ENCODE measurements around the gene PMPCA. TPM values are rescaled to one million over a fixed set of nuclear protein-coding genes. Genes with fewer than 3 reads are reported as not detected.

Gene PMPCA
- total and polyA plus RNA-seq, 2 of the 8 experiments (the other 6 are each of a cell fraction or from before 2014, with no cell fraction given): 60.0 to 88.2 TPM

GRCh38 chr9:136363106-136363948 lies 47.1 kb upstream of the PMPCA start, which contains the start of gene DNLZ (continued):
- TF ChIP-seq USF2 (IDR thresholded peaks at IDR 0.05; ENCODE audit: low read length) (peak; percentile 35; the same call in 1 of the 2 replicates), POLR2AphosphoS5 (IDR thresholded peaks at IDR 0.05; ENCODE audit: low read depth, low read length) (peak; percentile 76), TAF7 (optimal IDR thresholded peaks at IDR 0.05; ENCODE audit: borderline replicate concordance, low read depth, low read length) (peak; percentile 85), GTF2F1 (IDR thresholded peaks at IDR 0.05; ENCODE audit: borderline replicate concordance, low read depth, low read length) (0 out of 2 replicates have a peak, but pooled peaks have one; percentile 65), TAF1 (IDR thresholded peaks at IDR 0.05; ENCODE audit: low read depth, low read length) (peak; percentile 68), CTBP2 (IDR thresholded peaks at IDR 0.05; ENCODE audit: borderline replicate concordance, insufficient read depth, insufficient read length, low read length) (no peak), GABPA (IDR thresholded peaks at IDR 0.05; ENCODE audit: borderline replicate concordance, insufficient read depth, low read length) (peak; percentile 91), FOSL1 (IDR thresholded peaks at IDR 0.05; ENCODE audit: insufficient read depth, low read depth, low read length) (no peak), CREB1 (IDR thresholded peaks at IDR 0.05) (peak; percentile 51; the same call in 1 of the 2 replicates), SAP30 (IDR thresholded peaks at IDR 0.05; ENCODE audit: insufficient read depth, insufficient replicate concordance, low read length) (no peak), TBP (IDR thresholded peaks at IDR 0.05; ENCODE audit: low read depth, low read length) (peak; percentile 43; the same call in 1 of the 2 replicates), RXRA (IDR thresholded peaks at IDR 0.05; ENCODE audit: insufficient read depth, low read depth, low read length) (no peak)
- TF ChIP-seq, protein P1, sequence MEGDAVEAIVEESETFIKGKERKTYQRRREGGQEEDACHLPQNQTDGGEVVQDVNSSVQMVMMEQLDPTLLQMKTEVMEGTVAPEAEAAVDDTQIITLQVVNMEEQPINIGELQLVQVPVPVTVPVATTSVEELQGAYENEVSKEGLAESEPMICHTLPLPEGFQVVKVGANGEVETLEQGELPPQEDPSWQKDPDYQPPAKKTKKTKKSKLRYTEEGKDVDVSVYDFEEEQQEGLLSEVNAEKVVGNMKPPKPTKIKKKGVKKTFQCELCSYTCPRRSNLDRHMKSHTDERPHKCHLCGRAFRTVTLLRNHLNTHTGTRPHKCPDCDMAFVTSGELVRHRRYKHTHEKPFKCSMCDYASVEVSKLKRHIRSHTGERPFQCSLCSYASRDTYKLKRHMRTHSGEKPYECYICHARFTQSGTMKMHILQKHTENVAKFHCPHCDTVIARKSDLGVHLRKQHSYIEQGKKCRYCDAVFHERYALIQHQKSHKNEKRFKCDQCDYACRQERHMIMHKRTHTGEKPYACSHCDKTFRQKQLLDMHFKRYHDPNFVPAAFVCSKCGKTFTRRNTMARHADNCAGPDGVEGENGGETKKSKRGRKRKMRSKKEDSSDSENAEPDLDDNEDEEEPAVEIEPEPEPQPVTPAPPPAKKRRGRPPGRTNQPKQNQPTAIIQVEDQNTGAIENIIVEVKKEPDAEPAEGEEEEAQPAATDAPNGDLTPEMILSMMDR (IDR thresholded peaks at IDR 0.05; ENCODE audit: control extremely low read depth in 1 of 3, insufficient read depth in 1 of 3, low read depth in 1 of 3, low read length in 3 of 3): peak in 2 of 3 experiments; percentile 87 to 95; a peak in 3 of 4 replicates

All from H1 (cell line).